ENCODE measurements around the gene AARS2.

GRCh38 chr6:44292661-44293365 is 20.3 kb downstream of the AARS2 start:
- no peak for TF ChIP-seq CTCF (IDR thresholded peaks at IDR 0.05)
- TF ChIP-seq POLR2A (IDR thresholded peaks at IDR 0.05) = no peak
